Retina (tissue), 1 donor: ENCODE measurements around the gene PTGDR2.

ENCODE experiments used
- DNase-seq: peaks from one replicate; pipeline ENCODE4 v3.0.0-alpha.2; 2016

PTGDR2 gene

GRCh38 chr11:60858731-60859464, 3.1 kb upstream of the PTGDR2 start:
- DNase-seq = no peak

DNA sequence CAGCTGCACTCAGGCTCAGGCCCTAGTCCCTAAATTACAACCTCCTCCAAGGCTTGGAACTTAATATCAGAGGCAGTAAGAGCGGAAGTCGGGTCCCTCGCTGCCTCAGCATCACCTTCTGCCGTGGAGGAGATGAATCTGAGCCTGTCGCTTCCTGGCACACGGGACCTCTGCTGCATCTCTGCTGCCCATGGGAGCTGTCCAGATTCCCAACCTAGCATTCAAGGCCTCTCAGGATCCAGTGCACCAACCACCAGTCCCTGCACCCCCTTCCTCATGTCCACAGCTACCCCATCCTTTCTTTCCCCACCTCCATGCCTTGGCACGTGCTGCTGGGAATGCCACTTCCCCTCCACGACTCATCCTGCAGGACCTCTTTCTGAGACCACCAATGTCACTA, 2.5 kb upstream of the PTGDR2 start:
- DNase-seq = no peak

DNA sequence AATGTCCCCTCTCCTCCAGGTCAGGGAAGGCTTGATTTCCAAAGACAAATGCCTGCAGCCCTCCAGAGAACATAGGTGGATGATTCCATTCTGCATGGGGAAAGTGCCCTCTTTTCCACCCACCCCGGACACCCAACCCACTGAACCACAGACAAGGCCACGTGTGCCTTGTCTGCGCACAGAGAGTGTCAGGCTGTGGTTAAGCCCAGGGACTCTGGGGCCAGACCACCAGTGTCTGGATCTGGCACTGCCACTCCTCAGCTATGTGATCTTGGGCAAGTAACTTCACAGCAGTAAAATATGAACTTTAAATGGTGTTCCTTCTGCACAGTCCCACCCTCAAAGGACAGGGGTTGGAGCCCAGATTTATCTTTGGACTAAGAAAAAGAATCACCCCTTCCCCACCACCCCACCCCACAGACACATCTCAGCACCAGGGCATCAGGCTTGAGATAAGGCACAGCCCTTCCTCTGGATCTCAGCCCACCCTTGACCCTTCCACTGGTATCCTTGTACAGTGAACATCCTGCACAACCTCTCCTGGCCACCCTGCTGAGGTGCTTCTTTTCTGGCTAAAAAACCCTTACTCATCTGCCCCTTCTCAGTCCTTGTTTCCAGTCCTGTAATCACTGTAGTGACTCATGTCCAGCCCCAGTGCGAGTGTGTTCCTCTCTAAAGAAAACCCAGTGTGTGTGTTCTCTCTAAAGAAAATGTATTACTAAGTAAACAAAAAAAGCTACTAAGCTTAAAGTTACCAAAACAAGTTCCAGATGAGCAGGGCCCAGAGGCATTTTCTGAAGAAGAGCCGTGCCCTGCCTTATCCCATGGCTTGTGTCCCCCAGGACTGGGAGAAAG, 1.9 kb upstream of the PTGDR2 start:
- DNase-seq = no peak

GRCh38 chr11:60854847-60855725, 664 bp downstream of the PTGDR2 start:
- no peak for DNase-seq

- DNase-seq = no peak
These were observed 1.5 kb downstream of the PTGDR2 start for GRCh38 chr11:60854140-60854846.

DNA sequence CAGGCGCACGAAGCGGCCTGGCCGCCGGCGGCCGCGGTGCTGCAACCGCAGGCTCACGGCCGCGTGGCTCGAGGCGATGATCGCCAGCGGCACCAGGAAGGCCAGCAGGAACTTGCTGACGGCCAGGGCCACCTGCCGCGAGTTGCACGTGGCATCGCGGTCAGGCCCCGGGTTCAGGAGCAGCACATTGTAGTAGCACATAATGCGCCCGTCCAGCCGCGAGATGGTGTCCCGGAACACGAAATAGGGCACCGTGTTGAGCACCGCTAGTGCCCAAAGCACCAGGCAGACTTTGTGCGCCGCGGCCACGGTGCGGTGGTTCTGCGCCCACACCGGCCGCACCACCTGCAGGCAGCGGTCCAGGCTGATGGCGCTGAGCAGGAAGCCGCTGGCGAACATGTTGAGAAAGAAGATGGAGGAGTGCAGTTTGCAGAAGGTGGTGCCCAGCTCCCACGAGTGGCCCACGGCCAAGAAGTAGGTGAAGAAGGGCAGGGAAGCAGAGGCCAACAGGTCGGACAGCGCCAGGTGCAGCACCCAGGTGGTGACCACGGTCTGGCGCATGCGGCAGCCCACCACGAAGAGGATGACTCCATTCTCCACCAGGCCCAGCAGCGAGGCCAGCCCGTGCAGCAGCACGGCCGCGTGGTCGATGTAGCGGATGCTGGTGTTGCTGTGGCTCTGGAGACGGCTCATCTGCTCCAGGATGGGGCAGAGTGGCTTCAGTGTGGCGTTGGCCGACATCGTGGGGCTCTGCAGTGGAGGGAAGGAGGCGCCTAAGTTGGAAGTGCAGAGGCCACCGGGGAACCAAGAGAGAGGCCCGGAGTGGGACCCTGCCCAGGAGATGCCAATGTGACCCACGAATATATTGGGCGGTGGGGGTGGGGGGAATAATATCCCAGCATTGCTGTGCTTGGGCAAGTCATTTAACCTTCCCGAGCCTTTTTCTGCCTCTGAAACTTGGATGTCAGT, 2.5 kb downstream of the PTGDR2 start:
- no peak for DNase-seq

DNA sequence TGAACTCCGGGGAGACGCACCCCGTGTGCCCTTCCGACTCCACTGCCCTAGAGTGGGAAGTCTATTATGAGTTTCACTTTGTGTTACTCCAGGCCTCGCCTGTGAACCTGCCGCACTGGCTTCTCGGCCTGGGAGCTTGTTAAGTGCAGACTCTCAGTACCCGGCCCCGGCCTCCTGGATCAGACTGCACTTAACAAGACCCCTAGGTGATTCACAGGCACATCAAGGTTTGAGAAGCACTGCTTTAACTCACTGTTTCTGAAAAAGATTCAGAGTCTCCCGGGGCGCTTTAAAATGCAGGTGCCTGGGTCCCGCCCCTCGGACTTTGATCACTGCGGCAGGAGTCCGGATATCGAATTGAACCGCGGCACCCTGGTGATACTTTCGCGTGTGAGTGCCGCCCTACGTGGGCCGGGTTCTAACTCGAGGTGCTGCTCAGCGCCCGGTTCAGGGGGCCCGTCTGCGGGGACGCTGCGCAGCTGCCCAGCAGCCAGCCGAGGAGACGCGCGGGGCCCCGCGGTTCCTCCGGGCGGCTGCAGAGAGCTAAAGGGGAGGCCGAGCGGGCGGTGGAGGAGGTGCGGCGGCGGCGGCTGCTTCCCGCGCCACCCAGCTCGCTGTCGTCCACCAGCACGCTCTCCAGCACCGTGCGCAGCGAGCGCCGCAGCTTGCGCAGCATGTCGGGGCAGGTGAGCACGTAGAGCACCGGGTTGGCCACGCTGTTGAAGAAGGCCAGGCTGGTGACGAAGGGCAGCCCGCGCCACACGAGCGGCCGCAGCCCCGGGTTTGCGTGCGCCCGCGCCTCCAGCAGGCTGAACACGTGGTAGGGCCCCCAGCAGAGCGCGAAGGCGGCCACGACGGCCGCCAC, 3.4 kb downstream of the PTGDR2 start:
- peak; percentile 74 for DNase-seq

GRCh38 chr11:60851327-60852104, 4.2 kb downstream of the PTGDR2 start:
- no peak for DNase-seq

DNA sequence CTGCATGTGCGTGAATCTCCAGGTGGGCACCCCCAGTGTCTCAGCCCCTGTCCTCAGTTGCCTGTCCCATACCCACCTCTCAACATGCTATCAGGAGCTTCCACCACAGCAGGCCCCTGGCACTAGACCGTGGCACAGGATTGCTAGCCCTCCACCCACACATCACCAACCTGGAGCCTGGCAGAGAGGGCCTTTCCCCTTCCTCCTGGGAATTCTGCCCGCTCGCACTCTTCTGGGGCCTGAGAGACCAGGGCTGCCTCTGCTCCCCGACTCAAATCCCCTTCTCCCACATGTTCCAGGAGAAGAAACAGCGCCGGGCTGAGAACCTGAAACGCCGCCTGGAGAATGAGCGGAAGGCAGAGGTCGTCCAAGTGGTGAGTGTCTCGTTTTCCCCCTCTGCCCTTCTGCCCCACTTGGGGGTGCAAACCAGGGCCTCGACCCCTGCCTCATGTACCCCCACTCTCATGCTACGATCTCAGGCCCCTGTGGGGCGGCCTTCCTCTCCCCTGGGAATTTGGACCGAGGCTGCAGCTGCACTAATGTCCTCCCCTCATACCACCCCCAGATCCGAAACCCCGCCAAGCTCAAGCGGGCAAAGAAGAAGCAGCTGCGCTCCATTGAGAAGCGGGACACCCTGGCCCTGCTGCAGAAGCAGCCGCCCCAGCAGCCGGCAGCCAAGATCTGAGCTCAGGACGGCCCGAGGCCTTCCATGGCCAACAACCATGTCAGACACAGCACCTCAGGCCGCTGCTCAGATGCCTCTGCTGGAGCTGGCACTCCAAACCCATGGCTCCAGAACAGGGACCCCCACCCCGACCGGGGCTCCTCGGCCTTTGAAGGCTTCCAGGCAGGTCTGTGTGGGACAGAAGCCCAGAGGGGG, 5.9 kb downstream of the PTGDR2 start:
- no peak for DNase-seq

GRCh38 chr11:60848714-60849151, 7.0 kb downstream of the PTGDR2 start:
- DNase-seq = no peak

DNA sequence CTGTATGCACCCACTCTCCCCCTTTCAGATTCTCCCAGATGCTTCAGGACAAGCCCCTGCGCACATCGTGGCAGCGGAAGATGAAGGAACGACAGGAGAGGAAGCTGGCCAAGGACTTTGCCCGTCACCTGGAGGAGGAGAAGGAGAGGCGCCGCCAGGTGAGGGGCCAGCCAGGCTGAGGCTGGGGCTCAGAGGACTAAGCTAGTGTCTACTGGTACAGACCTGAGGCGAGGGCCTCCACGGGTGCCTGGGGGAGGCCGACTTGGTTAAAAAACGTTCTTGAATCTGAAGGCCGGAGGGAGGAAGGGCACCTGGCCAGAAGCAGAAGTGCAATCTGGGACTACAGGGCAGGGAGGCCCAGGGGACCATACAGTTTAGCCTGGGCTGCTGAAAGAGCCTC, 7.9 kb downstream of the PTGDR2 start:
- no peak for DNase-seq

- no peak for DNase-seq
These were observed 8.5 kb downstream of the PTGDR2 start for GRCh38 chr11:60847281-60847680.

DNA sequence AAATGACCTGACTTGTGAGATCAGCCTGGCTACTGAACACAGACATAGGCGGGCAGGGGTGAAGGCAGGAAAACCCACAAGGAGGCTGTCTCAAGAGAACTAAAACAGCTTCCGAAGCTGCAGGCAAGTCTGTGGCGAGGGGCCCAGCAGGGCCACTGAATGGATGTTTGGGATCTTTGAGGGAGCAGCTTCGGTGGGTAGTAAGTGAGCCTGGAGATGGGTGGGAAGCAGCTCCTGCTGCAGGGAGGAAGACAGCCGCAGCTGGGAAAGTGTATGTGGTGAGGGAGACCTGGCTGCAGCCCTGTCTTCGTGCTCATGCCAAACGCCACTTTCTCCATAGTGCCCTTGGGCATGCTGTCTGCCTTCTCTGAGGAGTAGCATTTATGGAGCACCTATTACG, 10.4 kb downstream of the PTGDR2 start:
- no peak for DNase-seq

GRCh38 chr11:60844870-60845221, 10.9 kb downstream of the PTGDR2 start:
- no peak for DNase-seq

DNA sequence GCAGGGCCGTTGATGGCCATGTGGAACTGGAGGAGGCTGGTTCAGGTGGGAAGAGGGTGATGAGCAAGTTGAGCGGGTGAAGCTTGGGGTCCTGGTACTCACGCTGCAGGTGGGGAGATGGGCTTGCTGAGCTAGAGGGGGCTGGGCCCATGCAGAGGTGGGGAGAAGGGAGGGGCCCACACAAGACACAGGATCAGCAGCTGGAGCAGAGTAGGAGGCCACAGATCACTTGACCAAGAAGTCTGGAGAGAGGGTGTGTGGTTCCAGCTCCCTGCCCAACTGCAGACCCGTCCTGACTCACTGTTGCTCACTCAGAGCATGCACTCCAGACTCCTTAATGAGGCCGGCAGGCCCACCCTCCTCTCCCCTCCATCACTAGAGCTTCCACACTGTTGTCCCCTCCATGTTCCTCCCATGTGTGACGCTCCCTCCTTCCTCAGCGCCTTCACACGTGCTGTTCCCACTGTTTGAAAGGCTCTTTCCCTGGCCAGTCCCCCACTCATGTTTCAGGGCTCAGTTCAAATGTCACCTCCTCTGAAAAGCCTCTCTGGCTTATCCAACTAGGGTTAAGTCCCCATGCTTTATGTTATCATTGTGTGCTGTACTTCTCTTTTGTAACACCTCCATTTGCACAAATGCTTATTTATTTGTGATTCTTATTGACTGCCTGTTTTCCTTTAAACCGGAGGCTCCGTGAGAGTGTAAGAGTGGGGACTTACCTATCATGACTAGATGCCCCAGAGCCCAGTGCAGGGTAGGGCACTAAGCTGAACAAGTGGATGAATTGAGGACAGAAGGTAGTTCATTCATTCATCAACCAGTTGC, 11.5 kb downstream of the PTGDR2 start:
- DNase-seq = no peak

DNA sequence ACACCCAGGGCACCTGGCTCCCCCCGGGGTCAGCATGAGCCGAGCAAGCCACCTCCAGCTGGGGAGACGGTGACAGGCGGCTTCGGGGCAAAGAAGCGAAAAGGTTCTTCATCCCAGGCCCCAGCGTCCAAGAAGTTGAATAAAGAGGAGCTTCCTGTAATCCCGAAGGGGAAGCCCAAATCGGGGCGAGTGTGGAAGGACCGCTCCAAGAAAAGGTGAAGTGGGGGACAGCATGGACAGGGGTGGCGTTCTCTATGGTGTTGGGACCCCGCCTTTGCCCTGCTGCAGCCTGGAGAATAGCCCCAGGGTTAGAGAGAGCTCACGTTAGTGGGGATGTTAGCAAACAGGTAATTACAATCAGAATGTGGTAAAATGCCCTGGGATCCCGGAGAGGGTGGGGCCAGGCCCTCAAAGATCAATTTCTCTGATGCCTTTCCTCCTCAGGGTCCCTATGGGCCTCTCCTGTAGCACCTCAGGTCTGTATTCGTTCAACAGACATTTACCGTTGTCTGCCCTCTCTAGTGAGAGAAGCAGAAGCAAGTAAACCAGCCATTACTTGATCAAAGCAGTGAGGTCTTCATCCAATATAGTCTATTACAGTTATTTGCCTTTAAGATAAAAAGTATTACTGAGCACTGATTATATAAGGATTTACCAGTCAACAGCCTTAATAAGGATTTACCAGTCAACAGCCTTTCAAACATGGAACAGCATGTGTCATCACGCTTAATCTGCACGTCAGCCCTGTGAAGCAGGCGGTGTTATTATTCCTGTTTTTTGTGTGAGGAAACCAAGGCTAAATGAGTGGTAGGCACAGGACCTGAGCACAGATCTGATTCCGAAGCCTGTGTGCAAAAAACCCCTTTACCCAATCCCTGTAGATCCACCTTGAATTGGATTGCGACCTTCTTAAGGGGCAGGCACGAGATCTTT, 12.8 kb downstream of the PTGDR2 start:
- DNase-seq = no peak
